Breast epithelium (tissue), 4 donors: ENCODE results near the gene FAM20B. TPM values are rescaled to one million over a fixed set of nuclear protein-coding genes. Genes with fewer than 3 reads are reported as not detected.

ENCODE experiments used
- DNase-seq, 2 donors: peaks; one replicate each; pipeline ENCODE4 v3.0.0-alpha.2; 2019; ENCODE audit warnings: low spot score in 2 of 2
- H3K27ac ChIP-seq, 2 donors: fragments of 200-600 bp; sonication (generic) in 1 of 2; one replicate each; pipeline ENCODE4 v1.5.1; 2016 to 2019; ENCODE audit warnings: mild to moderate bottlenecking in 1 of 2
- H3K27me3 ChIP-seq, 2 donors: fragments of 200-600 bp; sonication (generic) in 1 of 2; one replicate each; pipeline versions ENCODE4 v1.5.1 to v1.6.0; 2017 to 2019; ENCODE audit warnings: control low read depth in 1 of 2, mild to moderate bottlenecking in 1 of 2
- H3K36me3 ChIP-seq: fragments of 200-600 bp; one replicate; pipeline ENCODE4 v1.5.1; 2019
- H3K4me1 ChIP-seq, 2 donors: fragments of 200-600 bp; sonication (generic); one replicate each; pipeline ENCODE4 v1.5.1; 2016 to 2019; ENCODE audit warnings: control low read depth in 1 of 2
- H3K4me3 ChIP-seq, 3 donors: fragments of 200-600 bp; sonication (generic); 1 replicate in 2 of 3; 2 replicates in 1 of 3; pipeline ENCODE4 v1.5.1; 2016 to 2019; ENCODE audit warnings: mild to moderate bottlenecking in 3 of 3, moderate library complexity in 2 of 3
- H3K9me3 ChIP-seq, 2 donors: fragments of 200-600 bp; sonication (generic) in 1 of 2; one replicate each; pipeline ENCODE4 v1.5.1; 2016 to 2019; ENCODE audit warnings: control low read depth in 1 of 2
- POLR2A ChIP-seq: fragments of 450-650 bp; IDR thresholded peaks from one replicate; pipeline ENCODE4 v1.6.1; 2016; ENCODE audit warnings: antibody characterized with exemption, mild to moderate bottlenecking, moderate library complexity
- POLR2AphosphoS5 ChIP-seq, 3 donors: sonication (generic); formaldehyde crosslinking; IDR thresholded peaks; one replicate each; pipeline ENCODE4 v1.6.1; 2017; ENCODE audit warnings: antibody characterized with exemption in 3 of 3
- intact Hi-C: fragments of 100-400 bp; cut with DNase I; formaldehyde crosslinking; loops from one replicate; pipeline ENCODE4 v1.15.1; 2023; ENCODE audit warnings: low total_unique reads
- total RNA-seq, 3 donors: library from RNA; depleted of rRNA; stranded (reverse); fragments of >200 nt; gene quantifications; one replicate each; pipeline ENCODE4 v1.1.0, GENCODE V29; 2016
- TF ChIP-seq, protein P1 (sequence below), 3 donors: fragments of 450-650 bp; IDR thresholded peaks; one replicate each; pipeline ENCODE4 v1.5.1; 2016 to 2017; ENCODE audit warnings: antibody characterized with exemption in 3 of 3, mild to moderate bottlenecking in 3 of 3, moderate library complexity in 3 of 3

Gene FAM20B
- total RNA-seq, 3 donors from 2014 or later: 24.3 to 28.8 (median 28.0) TPM

DNA sequence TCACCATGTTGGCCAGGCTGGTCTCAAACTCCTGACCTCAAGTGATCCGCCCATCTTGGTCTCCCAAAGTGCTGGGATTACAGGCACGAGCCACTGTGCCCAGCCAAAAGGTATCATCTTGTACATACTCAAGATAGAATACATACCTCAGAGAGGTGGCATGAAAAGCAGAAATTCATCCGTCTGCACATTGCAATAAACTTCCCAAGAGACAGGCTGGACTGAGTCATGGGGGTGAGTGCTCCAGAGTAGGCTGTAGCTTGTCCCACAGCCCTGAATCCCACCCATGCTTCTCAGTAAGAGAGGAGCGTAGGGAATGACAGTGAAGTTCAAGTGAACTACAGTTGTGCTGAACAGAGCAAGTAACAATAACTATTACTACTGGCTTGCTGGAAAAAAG lies 75.9 kb downstream of the FAM20B start:
- TF ChIP-seq, protein P1, sequence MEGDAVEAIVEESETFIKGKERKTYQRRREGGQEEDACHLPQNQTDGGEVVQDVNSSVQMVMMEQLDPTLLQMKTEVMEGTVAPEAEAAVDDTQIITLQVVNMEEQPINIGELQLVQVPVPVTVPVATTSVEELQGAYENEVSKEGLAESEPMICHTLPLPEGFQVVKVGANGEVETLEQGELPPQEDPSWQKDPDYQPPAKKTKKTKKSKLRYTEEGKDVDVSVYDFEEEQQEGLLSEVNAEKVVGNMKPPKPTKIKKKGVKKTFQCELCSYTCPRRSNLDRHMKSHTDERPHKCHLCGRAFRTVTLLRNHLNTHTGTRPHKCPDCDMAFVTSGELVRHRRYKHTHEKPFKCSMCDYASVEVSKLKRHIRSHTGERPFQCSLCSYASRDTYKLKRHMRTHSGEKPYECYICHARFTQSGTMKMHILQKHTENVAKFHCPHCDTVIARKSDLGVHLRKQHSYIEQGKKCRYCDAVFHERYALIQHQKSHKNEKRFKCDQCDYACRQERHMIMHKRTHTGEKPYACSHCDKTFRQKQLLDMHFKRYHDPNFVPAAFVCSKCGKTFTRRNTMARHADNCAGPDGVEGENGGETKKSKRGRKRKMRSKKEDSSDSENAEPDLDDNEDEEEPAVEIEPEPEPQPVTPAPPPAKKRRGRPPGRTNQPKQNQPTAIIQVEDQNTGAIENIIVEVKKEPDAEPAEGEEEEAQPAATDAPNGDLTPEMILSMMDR (IDR thresholded peaks at IDR 0.05): no peak
- TF ChIP-seq POLR2A (no peak), POLR2AphosphoS5 (IDR thresholded peaks at IDR 0.05) (no peak)
- H3K4me1 ChIP-seq: no peaks in the 10 kb centered on the region
- no peaks in the 10 kb centered on the region for H3K27me3 ChIP-seq
- H3K4me3 ChIP-seq: no peak overlapping the region
- H3K36me3 ChIP-seq: no peaks in the 10 kb centered on the region
- no peak for DNase-seq
- no peaks in the 10 kb centered on the region for H3K9me3 ChIP-seq
- no peak overlapping the region for H3K27ac ChIP-seq
- intact Hi-C loops: no loop called here

DNA sequence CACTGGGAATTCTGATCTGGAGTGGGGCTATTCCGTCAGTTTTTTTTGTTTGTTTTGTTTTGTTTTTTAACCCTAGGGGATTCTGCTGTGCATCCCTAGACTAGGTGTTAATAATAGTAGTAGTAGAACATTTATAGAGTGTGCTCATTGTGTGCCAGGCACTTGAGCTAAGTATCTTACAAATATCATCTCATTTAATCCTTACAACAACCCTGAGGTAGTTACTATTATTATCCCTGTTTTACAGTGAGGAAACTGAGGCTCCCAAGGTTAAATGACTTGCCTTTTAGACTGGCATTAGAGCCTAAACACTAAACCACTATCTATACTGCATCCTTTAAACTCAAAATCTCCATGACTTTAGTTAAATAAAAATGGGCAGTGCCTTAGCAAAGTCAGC lies 78.3 kb downstream of the FAM20B start:
- H3K4me3 ChIP-seq: no peak overlapping the region
- no peak overlapping the region for H3K27ac ChIP-seq
- no peaks in the 10 kb centered on the region for H3K36me3 ChIP-seq
- H3K9me3 ChIP-seq: no peaks in the 10 kb centered on the region
- intact Hi-C loops: no loop called here
- H3K4me1 ChIP-seq: no peaks in the 10 kb centered on the region
- DNase-seq: no peak
- no peak for TF ChIP-seq POLR2AphosphoS5 (IDR thresholded peaks at IDR 0.05)
- TF ChIP-seq, protein P1 (IDR thresholded peaks at IDR 0.05): no peak
- TF ChIP-seq POLR2A: no peak
- no peaks in the 10 kb centered on the region for H3K27me3 ChIP-seq

DNA sequence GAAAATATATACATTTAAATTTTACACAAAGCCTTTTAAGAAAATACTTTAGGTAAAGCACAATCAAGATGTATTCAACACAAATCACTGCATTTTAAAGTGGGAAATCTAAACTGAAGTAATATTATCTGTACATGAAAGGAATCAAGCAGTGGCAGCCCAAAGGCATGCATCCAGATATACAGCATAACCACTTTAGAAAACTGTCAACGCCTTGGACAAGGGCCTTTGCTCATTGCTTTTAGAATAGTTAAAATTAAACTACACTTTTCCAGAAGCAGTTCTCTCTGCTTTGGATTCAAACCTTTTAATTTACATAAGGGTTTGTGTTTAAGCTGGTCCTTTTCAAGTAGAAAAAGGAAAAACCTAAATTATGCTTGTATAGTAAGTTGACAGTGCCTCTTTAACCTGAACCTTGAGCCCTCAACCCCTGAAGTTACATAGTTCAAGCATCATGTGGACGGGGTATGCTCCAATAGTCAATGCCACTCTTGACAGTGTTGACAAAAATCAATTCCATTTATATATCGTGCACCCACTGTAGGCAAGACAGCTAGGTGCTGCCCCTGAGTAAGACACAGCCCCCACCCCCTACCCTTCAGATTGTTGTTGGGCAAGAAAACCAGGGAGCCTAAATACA lies 79.0 kb downstream of the FAM20B start:
- H3K4me3 ChIP-seq: no peak overlapping the region
- H3K9me3 ChIP-seq: no peaks in the 10 kb centered on the region
- no peaks in the 10 kb centered on the region for H3K27me3 ChIP-seq
- no peak overlapping the region for H3K27ac ChIP-seq
- intact Hi-C loops: no loop called here
- H3K36me3 ChIP-seq: no peaks in the 10 kb centered on the region
- no peaks in the 10 kb centered on the region for H3K4me1 ChIP-seq
- no peak for DNase-seq
- TF ChIP-seq, protein P1 (IDR thresholded peaks at IDR 0.05): no peak
- no peak for TF ChIP-seq POLR2AphosphoS5 (IDR thresholded peaks at IDR 0.05)
- no peak for TF ChIP-seq POLR2A

DNA sequence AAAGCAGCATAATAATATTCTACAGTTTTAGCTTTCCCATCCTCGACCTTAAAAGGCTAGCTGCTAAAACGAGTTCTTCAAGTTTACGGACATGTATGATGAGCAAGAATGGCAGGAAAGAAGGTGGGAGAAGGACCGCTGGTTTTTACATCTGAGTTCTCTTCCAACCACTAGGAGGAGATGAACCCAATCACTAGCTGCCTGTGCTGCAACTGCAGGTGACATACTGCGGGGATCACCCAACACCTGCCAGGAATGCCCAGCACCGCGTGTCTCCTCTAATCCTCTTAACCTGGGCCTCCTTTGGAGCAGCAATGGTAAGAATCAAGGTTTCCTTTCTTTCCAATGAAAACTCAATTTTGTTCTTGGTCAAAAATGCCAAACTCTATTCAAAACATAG lies 79.7 kb downstream of the FAM20B start:
- TF ChIP-seq, protein P1 (IDR thresholded peaks at IDR 0.05): peak in 2 of 3 donors; percentile 26 to 48
- TF ChIP-seq POLR2AphosphoS5 (IDR thresholded peaks at IDR 0.05): no peak
- no peaks in the 10 kb centered on the region for H3K36me3 ChIP-seq

DNA sequence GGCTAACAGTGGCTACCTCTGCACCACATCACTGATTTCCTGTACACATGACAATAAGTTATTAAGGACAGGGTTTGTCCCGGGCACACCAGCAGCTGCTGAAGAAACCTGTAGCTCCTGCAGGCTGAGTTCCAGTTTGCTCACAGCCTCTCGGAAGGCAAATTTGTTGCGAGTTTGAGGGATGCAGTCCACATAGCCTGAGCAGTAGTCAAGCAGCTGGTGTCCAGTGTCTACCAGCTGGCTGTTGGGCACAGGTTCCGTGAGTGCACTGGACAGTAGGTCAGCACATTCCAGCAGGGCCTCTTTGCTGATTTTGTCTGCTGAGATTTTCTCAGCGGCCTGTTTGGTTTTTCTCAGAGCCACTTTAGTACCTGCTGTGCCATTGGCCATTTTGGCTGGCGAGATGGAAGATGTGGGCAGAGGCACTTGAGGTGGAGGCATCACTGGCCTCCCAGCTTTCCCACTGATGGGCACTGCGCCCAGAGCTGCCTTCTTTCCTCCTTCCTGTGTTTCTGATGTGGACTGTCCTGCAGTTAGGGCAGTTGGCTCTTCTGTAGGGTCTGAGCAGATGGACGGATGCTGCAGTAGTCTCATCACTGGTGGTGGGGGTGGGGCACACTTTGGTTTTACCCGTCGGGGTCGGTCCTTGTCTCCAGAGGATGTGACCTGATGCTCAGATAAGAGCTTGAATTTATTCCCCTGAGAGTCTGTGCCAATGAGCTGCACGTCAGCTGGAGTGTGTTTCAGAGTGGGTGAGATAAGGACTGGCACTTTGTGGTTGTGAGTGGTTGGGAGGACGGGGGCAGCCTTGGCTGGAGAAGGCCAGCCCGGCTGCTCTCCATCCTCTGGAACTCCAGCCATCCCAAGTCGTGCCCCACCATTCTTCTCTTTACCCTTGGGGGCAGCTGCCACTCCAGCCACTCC lies 82.3 kb downstream of the FAM20B start:
- TF ChIP-seq POLR2A (no peak), POLR2AphosphoS5 (IDR thresholded peaks at IDR 0.05) (no peak)
- TF ChIP-seq, protein P1 (IDR thresholded peaks at IDR 0.05): no peak
- Histone ChIP-seq H3K9me3 (no peaks in the 10 kb centered on the region), H3K4me1 (no peaks in the 10 kb centered on the region), H3K27ac (no peak overlapping the region), H3K27me3 (no peaks in the 10 kb centered on the region), H3K4me3 (no peak overlapping the region), H3K36me3 (no peaks in the 10 kb centered on the region)
- no peak for DNase-seq
- intact Hi-C loops: no loop called here

More for the DNA sequence above, 79.7 kb downstream of the FAM20B start:
- intact Hi-C loops: no loop called here
- no peaks in the 10 kb centered on the region for H3K27me3 ChIP-seq
- no peaks in the 10 kb centered on the region for H3K4me1 ChIP-seq
- no peak overlapping the region for H3K4me3 ChIP-seq
- no peak overlapping the region for H3K27ac ChIP-seq
- no peaks in the 10 kb centered on the region for H3K9me3 ChIP-seq
- no peak for DNase-seq
